Fibroblast of villous mesenchyme (primary cell): ENCODE measurements around the gene OGFOD1. TPM values are rescaled to one million over a fixed set of nuclear protein-coding genes. Genes with fewer than 3 reads are reported as not detected.
A peak's percentile ranks its signal among the peaks of the same experiment; 100 is the strongest.

Experiments
- DNase-seq: peaks from one replicate; pipeline ENCODE4 v3.0.0-alpha.2; 2010; ENCODE audit warnings: low read depth
- H3K4me3 ChIP-seq: 2 replicates; pipeline ENCODE4 v1.5.1; 2011; ENCODE audit warnings: low read depth, mild to moderate bottlenecking, low read length
- total RNA-seq: library from RNA; depleted of rRNA; stranded (reverse); fragments of >200 nt; gene quantifications from 2 replicates; pipeline ENCODE4 v1.2.3, GENCODE V29; 2012
- TF ChIP-seq, protein P1 (sequence below): IDR thresholded peaks from 2 replicates; pipeline ENCODE4 v1.5.1; 2012; ENCODE audit warnings: low read depth, mild to moderate bottlenecking, low read length; ENCODE audit not compliant: insufficient read depth

The OGFOD1 gene
- total RNA-seq, 1 donor: 65.6 TPM

DNA sequence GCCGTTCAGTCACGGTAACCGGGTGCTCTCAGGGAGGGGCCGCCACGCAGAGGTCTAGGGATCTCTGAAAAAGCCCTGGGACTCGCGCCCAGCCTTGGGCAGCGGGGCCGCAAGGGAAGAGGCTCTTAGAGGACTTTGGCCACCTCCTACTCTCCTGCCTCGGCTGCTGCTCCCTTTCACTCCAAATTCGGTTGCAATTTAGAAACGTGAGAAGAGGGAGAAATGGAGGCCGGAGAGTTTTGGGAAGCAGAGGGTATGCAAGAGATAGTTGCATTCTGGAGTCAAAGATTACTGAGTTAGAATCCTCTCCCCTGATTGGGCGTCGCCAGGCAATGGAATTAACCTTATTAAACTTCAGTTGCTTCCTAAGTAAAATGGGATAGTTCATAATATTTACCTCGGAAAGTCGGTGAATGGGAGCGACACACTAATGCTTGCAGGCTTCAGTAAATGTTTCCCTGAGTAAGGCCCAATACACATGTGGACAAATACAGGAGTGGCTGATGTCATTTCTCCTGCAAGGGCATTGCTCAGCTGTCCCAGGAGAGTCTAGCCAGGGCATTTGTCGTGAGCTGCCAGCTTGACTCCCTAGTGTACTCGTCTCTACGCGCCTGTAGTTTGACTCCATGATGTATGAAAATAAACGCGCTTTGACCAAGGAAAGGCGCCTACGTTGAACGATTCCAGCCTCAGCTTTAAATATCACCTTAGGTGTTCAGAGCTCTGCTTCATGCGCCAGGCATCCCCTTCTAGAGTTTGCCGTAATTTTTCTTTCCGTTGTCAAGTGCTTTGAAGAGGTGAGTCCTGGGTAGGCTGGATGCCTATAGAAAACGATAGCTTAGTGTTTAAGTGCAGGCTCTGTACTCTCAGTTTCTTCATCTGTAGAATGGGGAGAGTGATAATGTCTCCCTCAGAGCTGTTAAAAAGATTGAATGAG lies 667 bp downstream of the OGFOD1 start:
- TF ChIP-seq, protein P1, sequence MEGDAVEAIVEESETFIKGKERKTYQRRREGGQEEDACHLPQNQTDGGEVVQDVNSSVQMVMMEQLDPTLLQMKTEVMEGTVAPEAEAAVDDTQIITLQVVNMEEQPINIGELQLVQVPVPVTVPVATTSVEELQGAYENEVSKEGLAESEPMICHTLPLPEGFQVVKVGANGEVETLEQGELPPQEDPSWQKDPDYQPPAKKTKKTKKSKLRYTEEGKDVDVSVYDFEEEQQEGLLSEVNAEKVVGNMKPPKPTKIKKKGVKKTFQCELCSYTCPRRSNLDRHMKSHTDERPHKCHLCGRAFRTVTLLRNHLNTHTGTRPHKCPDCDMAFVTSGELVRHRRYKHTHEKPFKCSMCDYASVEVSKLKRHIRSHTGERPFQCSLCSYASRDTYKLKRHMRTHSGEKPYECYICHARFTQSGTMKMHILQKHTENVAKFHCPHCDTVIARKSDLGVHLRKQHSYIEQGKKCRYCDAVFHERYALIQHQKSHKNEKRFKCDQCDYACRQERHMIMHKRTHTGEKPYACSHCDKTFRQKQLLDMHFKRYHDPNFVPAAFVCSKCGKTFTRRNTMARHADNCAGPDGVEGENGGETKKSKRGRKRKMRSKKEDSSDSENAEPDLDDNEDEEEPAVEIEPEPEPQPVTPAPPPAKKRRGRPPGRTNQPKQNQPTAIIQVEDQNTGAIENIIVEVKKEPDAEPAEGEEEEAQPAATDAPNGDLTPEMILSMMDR: no peak
- DNase-seq: peak; percentile 39

DNA sequence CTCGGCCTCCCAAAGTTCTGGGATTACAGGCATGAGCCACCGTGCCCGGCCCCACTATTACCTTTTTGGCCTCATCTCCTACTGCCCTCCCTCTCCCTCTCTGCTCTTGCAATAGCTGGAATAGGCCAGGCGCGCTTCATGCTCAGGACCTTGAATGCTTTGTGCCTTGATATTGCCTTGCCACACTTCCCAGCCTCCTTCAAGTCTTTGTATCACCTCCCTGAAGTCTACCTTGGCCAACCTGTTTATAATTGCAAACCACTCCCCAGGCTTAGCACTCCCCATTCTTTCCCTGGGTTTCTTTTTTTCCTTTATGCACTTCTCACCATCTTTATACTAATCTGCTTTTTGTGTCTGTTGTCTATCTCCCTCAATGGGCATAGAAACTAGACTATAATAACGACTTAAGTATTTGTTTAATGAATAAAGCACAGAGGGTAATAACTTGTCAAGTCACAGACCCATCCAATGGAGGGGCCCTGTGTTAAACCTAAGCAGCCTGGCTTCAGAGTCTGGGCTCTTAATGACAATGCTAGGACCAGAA lies 6.6 kb downstream of the OGFOD1 start:
- TF ChIP-seq, protein P1: no peak
- DNase-seq: no peak
- H3K4me3 ChIP-seq: no peak overlapping the region

More for the DNA sequence above, 667 bp downstream of the OGFOD1 start:
- H3K4me3 ChIP-seq: peak overlapping the region; percentile 94

- no peak overlapping the region for H3K4me3 ChIP-seq
- peak; percentile 17 for DNase-seq
- TF ChIP-seq, protein P1: no peak
Measured at GRCh38 chr16:56460101-56460500, 8.7 kb downstream of the OGFOD1 start.

DNA sequence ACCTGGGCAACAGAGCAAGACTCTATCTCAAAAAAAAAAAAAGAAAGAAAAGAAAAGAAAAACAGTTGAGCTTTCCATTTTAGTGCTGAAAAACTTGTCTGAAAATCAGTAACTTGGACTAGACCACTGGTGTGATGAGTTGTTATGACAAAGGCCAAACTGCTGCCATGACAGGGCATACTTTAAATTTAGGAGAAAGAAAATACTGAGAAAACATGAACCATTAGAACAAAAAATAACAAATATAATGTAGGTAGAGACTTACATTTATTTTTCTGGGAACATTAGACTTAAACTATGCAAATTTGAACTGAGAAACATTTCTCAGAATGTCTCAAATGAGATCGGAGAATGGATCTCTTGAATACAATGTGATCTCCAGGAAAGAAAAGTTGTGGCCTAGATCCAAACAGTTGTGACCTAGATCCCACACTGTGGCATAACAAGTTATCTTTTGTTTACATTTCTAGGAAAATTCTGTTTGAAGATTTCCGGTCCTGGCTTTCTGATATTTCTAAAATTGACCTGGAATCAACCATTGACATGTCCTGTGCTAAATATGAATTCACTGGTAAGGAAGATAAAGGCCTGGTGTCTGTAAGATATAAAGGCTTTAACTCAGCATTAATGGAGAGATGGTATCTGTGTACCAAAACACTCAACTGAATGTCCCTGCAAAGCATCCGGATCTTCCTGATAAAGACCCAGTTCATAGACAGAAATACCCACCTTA lies 10.9 kb downstream of the OGFOD1 start:
- DNase-seq: no peak
- no peak overlapping the region for H3K4me3 ChIP-seq
- TF ChIP-seq, protein P1: no peak

GRCh38 chr16:56463153-56463552 lies 11.8 kb downstream of the OGFOD1 start:
- no peak overlapping the region for H3K4me3 ChIP-seq
- no peak for DNase-seq
- TF ChIP-seq, protein P1: no peak

- no peak for DNase-seq
- TF ChIP-seq, protein P1: no peak
Measured at GRCh38 chr16:56466344-56466743, 15.0 kb downstream of the OGFOD1 start.

More at GRCh38 chr16:56466344-56466743, 15.0 kb downstream of the OGFOD1 start:
- no peak overlapping the region for H3K4me3 ChIP-seq
